SH-SY5Y (cell line): Measurements from ENCODE around the gene PPP2R5A.

ENCODE experiments used
- GATA2 ChIP-seq: IDR thresholded peaks from 2 replicates; pipeline ENCODE4 v1.6.1; 2011; ENCODE audit warnings: mild to moderate bottlenecking, low read depth, low read length
- GATA3 ChIP-seq: IDR thresholded peaks from 2 replicates; pipeline ENCODE4 v1.6.1; 2011; ENCODE audit warnings: low read depth, mild to moderate bottlenecking, low read length, moderate library complexity

- no peak for TF ChIP-seq GATA2
- no peak for TF ChIP-seq GATA3
These were observed 24.5 kb upstream of the PPP2R5A start for GRCh38 chr1:212260557-212261355.
